ENCODE data around the gene GBF1.
"Not testable (repeated sequence)": the region's sequence is repeated elsewhere in the genome, so short reads cannot be mapped to it uniquely, and the experiment has no call there.

GBF1 gene

DNA sequence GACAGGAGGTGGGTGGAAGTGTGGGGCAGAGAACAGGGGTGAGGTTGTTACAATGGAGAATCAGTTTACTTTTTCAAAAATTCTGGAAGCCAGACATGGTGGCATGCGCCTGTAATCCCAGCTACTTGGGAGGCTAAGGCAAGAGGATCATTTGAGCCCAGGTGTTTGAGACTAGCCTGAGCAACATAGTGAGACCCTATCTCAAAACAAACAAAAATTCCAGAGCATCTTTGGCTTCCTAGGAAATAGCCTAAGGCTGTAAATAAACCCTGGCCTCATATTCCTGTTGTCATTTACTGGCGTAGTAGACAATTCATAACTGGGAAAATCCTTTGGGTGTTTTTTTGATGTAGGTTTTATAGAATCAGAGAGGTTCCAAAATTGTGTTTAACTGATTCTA is 44.0 kb downstream of the GBF1 start:
- peaks cover 14% of the 10 kb centered on the region for H3K36me3 Mint-ChIP-seq (ENCODE audit: low read depth)
- H3K27ac Mint-ChIP-seq, result no peak overlapping the region

DNA sequence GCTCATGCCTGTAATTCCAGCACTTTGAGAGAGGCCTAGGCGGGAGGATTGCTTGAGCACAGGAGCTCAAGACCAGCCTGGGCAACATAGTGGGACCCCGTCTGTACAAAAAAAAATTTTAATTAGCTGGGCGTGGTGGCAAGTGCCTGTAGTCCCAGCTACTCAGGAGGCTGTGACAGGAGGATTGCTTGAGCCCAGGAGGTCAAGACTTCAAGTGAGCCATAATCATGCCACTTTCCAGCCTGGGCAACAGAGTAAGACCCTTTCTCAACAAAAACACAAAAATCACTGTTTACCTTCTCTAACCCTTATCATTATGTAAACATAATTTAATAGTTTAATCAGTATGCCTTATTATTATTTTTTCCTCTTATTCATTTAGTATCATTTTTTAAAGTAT is 44.5 kb downstream of the GBF1 start:
- Mint-ChIP-seq H3K36me3 (ENCODE audit: low read depth) (peaks cover 14% of the 10 kb centered on the region), H3K27ac (no peak overlapping the region), H3K9me3 (no peaks in the 10 kb centered on the region), H3K4me1 (peaks cover 40% of the 10 kb centered on the region), H3K27me3 (no peaks in the 10 kb centered on the region), H3K4me3 (no peak overlapping the region)
- DNase-seq (no peak), ATAC-seq (no peak)

More for the DNA sequence above, 44.0 kb downstream of the GBF1 start:
- Mint-ChIP-seq H3K4me1 (peaks cover 44% of the 10 kb centered on the region), H3K9me3 (no peaks in the 10 kb centered on the region), H3K4me3 (no peak overlapping the region), H3K27me3 (no peaks in the 10 kb centered on the region)
- DNase-seq (no peak), ATAC-seq (no peak)

DNA sequence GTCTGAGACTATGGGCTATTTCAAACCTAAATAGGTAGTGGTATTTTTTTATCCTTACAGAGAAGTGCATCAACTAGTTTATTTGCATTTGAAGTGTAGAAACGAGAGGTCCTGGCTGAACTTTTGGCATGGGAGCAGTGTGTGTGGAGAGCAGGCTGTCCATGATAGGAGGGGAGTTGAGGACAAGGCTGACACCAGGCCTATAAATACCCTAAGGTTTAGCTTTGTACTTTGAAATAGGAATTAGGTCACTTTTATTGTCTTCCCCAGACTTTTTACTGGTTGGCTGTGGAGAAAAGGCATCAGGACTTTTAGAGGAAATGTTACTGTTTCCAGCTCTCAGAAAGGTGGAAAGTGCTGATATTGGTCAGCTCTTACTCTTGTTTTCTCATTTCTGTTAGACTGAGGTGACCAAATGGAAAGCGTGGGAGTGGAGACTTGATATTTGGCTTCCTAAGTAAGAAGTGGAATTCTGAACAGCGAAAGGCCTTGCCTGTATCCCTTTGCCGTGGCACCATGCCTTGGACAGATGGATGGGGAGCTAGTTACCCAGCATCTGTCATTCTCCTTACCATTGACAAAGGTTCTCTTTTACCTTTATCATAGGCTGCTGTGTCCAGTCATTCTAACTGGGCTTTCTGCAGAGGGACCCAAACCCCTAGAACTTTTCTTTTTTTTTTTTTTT is 46.0 kb downstream of the GBF1 start:
- ATAC-seq (no peak), DNase-seq (no peak)
- no peaks in the 10 kb centered on the region for H3K9me3 Mint-ChIP-seq
- no peak overlapping the region for H3K27ac Mint-ChIP-seq
- peaks cover 13% of the 10 kb centered on the region for H3K36me3 Mint-ChIP-seq (ENCODE audit: low read depth)
- no peak overlapping the region for H3K4me3 Mint-ChIP-seq
- peaks cover 24% of the 10 kb centered on the region for H3K4me1 Mint-ChIP-seq
- H3K27me3 Mint-ChIP-seq, result no peaks in the 10 kb centered on the region

DNA sequence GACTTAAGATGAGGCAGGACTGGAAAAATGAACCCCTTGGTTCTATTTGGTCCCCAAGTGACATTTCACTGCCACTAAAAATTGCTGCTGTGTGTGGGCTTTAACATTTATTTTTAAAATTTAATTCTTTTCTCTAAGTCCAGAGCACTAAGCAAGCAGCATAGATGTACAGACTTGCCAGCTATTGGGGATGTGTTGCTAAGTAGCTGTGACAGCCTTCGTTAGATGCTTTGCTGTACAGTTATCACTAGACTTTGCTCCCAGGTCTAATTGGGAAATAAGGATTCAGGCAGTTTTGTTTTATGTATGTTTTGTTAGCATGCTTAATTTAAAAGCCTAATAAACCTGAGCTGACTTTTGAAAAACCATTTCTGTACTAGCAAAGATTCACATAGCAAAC is 51.8 kb downstream of the GBF1 start:
- Mint-ChIP-seq H3K27ac (no peak overlapping the region), H3K27me3 (no peaks in the 10 kb centered on the region), H3K4me1 (peaks cover 21% of the 10 kb centered on the region), H3K9me3 (no peaks in the 10 kb centered on the region), H3K36me3 (ENCODE audit: low read depth) (peaks cover 9% of the 10 kb centered on the region), H3K4me3 (no peak overlapping the region)
- no peak for ATAC-seq
- no peak for DNase-seq

DNA sequence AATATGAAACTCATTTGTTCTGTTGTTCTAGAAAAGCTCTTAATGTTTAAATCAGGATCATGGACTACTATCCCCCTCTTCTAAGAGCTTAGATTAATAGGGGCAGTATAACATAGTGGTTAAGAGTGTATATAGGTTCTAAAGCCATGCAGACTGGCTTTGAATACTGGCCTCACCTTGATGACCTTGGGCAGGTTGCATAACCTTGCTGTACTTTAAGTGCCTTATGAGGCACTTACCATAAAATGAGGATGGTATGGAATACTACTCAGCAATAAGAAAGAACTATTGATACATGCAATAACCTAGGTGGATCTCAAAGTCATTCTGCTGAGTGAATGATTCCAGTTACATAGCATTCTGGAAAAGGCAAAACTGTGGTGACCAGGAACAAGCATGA is 53.6 kb downstream of the GBF1 start:
- Mint-ChIP-seq H3K4me1 (peaks cover 21% of the 10 kb centered on the region), H3K27ac (no peak overlapping the region), H3K9me3 (no peaks in the 10 kb centered on the region), H3K27me3 (no peaks in the 10 kb centered on the region), H3K4me3 (no peak overlapping the region), H3K36me3 (ENCODE audit: low read depth) (peaks cover 5% of the 10 kb centered on the region)
- ATAC-seq (no peak), DNase-seq (no peak)

DNA sequence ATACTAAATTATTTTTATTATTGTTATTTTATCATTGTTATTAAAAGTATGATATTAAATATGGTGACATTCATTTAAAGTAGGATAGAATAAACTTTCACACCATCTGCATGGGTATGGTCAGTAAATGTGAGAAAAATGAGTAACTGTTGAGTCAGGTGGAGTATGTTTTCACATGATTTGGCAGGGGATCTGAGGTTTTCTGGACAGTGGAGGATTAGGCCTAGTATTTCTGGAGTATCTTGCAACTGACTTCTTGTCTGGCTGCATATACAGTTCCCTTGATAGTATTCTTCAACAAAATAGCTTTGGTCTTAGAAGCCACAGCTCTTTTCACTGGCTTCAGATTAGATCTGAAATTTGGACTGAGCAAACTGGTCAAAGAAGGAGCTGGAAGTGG is 54.5 kb downstream of the GBF1 start:
- peak overlapping the region; percentile 81 for H3K27ac Mint-ChIP-seq
- peak overlapping the region; percentile 12 for H3K4me3 Mint-ChIP-seq
- peaks cover 5% of the 10 kb centered on the region for H3K36me3 Mint-ChIP-seq (ENCODE audit: low read depth)
- no peaks in the 10 kb centered on the region for H3K9me3 Mint-ChIP-seq
- H3K27me3 Mint-ChIP-seq, result no peaks in the 10 kb centered on the region
- peak; percentile 60 for ATAC-seq
- DNase-seq, result no peak
- H3K4me1 Mint-ChIP-seq, result peaks cover 21% of the 10 kb centered on the region

DNA sequence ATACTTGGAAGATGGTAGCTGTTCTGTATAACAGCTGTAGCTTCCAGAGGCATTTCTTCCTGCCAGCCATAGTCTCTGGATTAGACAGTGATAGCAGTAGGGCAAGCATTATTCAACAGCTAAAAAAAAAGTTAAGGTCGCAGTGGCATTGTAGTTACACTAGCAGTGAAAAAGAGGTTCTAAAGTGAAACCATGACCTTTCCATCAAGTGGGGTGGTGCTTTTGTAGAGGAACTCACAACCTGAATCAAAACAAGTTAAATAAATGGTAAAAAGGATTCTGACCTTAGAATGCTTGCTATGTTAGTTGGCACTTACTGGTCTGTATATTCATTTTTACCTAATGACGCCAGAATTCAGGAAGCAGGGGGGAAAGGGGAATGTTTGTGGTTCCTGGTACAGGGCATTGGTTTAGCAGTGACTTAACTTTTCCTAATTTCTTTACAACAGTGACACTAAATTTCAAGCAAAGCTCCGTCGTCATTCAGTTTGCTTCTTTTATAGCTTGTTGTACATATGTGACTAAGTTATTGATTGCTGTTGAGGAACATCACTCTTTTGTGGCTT is 55.0 kb downstream of the GBF1 start:
- Mint-ChIP-seq H3K4me3 (peak overlapping the region; percentile 12), H3K27me3 (no peaks in the 10 kb centered on the region), H3K9me3 (no peaks in the 10 kb centered on the region), H3K4me1 (peaks cover 21% of the 10 kb centered on the region), H3K36me3 (ENCODE audit: low read depth) (peaks cover 5% of the 10 kb centered on the region), H3K27ac (peak overlapping the region; percentile 81)
- DNase-seq (no peak), ATAC-seq (peak; percentile 82)

DNA sequence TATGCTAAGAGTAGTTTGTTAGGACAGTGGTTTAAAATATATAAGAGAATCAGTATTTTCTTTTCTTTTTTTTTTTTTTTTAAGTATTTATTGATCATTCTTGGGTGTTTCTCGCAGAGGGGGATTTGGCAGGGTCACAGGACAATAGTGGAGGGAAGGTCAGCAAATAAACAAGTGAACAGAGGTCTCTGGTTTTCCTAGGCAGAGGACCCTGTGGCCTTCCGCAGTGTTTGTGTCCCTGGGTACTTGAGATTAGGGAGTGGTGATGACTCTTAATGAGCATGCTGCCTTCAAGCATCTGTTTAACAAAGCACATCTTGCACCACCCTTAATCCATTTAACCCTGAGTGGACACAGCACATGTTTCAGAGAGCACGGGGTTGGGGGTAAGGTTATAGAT is 55.6 kb downstream of the GBF1 start:
- H3K9me3 Mint-ChIP-seq; ATAC-seq; DNase-seq; H3K27me3 Mint-ChIP-seq; H3K36me3 Mint-ChIP-seq (ENCODE audit: low read depth): not testable (repeated sequence)
- H3K27ac Mint-ChIP-seq, result peak overlapping the region; percentile 81
- H3K4me3 Mint-ChIP-seq, result peak overlapping the region; percentile 8
- H3K4me1 Mint-ChIP-seq, result peaks cover 21% of the 10 kb centered on the region

DNA sequence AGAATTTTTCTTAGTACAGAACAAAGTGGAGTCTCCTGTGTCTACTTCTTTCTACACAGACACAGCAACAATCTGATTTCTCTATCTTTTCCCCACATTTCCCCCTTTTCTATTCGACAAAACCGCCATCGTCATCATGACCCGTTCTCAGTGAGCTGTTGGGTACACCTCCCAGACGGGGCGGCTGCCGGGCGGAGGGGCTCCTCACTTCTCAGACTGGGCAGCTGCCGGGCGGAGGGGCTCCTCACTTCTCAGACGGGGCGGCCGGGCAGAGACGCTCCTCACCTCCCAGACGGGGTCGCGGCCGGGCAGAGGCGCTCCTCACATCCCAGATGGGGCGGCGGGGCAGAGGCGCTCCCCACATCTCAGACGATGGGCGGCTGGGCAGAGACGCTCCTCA is 56.0 kb downstream of the GBF1 start:
- ATAC-seq; H3K9me3 Mint-ChIP-seq; DNase-seq; H3K36me3 Mint-ChIP-seq (ENCODE audit: low read depth); H3K27ac Mint-ChIP-seq; H3K4me3 Mint-ChIP-seq; H3K27me3 Mint-ChIP-seq: not testable (repeated sequence)
- peaks cover 21% of the 10 kb centered on the region for H3K4me1 Mint-ChIP-seq

DNA sequence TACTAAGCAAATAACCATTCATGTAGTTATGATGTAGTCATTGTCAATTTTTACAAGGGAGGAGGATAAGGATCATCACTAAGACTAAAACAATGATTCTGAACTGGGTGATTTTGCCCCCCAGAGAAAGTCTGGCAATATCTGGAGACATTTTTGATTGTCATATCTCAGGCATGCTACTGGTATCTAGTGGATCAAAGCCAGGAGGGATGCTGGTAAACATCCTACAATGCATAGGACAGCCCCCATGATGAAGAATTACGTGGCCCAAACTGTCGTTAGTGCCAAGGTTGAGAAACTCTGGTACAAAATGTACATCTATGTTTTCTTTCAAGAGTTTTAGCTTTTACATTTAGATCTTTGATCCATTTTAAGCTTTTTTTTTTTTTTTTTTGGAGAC is 57.3 kb downstream of the GBF1 start:
- DNase-seq (no peak), ATAC-seq (no peak)
- Mint-ChIP-seq H3K27me3 (no peaks in the 10 kb centered on the region), H3K4me3 (no peak overlapping the region), H3K4me1 (peaks cover 17% of the 10 kb centered on the region), H3K36me3 (ENCODE audit: low read depth) (peaks cover 17% of the 10 kb centered on the region), H3K9me3 (no peaks in the 10 kb centered on the region), H3K27ac (no peak overlapping the region)

DNA sequence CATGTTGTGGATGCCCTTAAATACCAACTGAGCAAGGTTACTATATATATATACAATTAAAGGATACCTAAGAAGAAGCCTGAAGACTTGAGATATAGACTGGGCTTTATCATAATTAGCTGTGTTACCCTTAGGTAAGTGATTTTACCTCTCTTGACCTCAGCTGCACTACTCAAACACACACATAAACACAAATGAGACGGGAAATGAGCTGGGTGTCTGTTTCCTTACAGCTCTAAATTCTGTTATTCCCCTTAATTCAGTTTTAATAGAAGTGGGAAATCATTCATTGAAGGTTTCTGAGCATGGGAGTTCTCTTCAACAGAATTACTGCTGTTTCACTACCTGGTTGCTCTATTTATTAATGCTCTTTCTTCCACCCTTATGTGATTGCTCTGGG is 60.7 kb downstream of the GBF1 start:
- Mint-ChIP-seq H3K27ac (no peak overlapping the region), H3K36me3 (ENCODE audit: low read depth) (peaks cover 18% of the 10 kb centered on the region), H3K4me3 (no peak overlapping the region), H3K27me3 (no peaks in the 10 kb centered on the region), H3K9me3 (no peaks in the 10 kb centered on the region), H3K4me1 (peaks cover 16% of the 10 kb centered on the region)
- ATAC-seq (no peak), DNase-seq (no peak)

DNA sequence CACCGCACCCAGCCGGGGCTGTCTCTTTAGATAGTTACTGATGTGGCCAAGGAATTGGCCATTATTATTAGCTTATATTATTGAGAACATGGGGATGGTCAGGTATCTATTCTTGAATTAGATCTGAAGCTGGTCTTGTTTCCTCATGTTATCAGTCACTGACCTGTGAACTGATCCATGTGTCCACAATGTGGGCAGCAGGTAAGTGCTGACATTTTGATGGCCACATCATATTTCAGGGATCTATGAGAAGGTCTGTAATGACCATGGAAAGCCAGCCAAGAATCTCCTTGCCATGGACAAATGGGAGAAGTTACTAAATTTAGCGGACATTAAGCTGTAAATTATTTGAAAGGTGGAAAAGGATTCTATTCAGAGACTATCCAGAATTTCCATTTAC is 61.4 kb downstream of the GBF1 start:
- ATAC-seq (no peak), DNase-seq (no peak)
- H3K4me1 Mint-ChIP-seq, result peaks cover 22% of the 10 kb centered on the region
- peaks cover 18% of the 10 kb centered on the region for H3K36me3 Mint-ChIP-seq (ENCODE audit: low read depth)
- H3K4me3 Mint-ChIP-seq, result no peak overlapping the region
- H3K27me3 Mint-ChIP-seq, result no peaks in the 10 kb centered on the region
- no peaks in the 10 kb centered on the region for H3K9me3 Mint-ChIP-seq
- H3K27ac Mint-ChIP-seq, result no peak overlapping the region

DNA sequence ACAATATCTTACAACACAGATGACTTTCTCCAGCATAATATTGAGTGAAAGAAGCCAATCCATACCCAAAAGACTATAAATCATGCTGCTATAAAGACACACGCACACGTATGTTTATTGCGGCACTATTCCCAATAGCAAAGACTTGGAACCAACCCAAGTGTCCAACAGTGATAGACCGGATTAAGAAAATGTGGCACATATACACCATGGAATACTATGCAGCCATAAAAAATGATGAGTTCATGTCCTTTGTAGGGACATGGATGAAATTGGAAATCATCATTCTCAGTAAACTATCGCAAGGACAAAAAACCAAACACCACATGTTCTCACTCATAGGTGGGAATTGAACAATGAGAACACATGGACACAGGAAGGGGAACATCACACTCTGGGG is 63.0 kb downstream of the GBF1 start:
- not testable (repeated sequence) for H3K9me3 Mint-ChIP-seq, H3K4me3 Mint-ChIP-seq, H3K27ac Mint-ChIP-seq, DNase-seq, ATAC-seq, H3K27me3 Mint-ChIP-seq
- H3K36me3 Mint-ChIP-seq (ENCODE audit: low read depth), result peaks cover 18% of the 10 kb centered on the region
- peaks cover 37% of the 10 kb centered on the region for H3K4me1 Mint-ChIP-seq

DNA sequence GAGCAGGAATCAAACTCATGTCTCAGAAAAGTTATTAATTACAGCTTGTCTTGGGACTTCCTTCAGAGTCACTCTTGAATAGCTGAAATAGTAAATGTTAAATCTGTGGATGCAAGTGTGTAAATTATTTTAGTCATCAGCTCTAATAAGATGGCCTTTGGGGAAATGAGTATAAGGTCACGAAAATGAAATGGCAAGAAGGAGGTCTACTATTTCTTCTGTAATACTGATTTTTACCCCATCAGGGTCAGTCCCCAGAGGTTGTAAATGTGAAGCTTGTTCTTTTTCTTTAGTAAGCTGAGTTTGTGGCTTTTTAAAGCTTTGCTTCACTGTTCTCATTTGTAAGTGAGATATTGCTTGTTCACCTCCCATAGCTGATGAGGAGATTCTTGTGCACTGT is 63.9 kb downstream of the GBF1 start:
- Mint-ChIP-seq H3K27ac (no peak overlapping the region), H3K4me1 (peaks cover 42% of the 10 kb centered on the region), H3K27me3 (no peaks in the 10 kb centered on the region), H3K36me3 (ENCODE audit: low read depth) (peaks cover 18% of the 10 kb centered on the region), H3K4me3 (no peak overlapping the region), H3K9me3 (no peaks in the 10 kb centered on the region)
- ATAC-seq, result no peak
- no peak for DNase-seq

DNA sequence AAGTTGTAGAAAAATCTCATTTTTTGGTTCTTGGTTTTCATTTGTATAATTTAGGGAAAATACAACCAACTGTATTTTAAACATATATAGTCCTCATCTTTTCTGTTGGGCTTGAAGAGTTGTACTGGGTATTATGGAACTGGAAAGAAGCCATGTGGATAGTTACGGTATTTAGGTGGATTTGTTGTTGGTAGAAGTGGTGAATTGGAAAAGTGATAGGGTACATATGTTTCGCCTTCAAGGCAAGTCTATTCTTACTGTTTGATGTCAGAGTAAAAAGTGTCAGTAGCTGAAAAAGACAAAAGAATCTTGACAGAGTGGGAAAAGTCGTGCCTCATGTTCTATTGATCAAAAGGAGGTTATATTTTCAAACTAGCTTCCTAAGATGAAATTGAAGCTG is 64.6 kb downstream of the GBF1 start:
- Mint-ChIP-seq H3K27me3 (no peaks in the 10 kb centered on the region), H3K4me1 (peaks cover 48% of the 10 kb centered on the region), H3K9me3 (no peaks in the 10 kb centered on the region), H3K4me3 (no peak overlapping the region), H3K36me3 (ENCODE audit: low read depth) (peaks cover 22% of the 10 kb centered on the region), H3K27ac (no peak overlapping the region)
- no peak for DNase-seq
- no peak for ATAC-seq

All from activated naive CD8-positive, alpha-beta T cell treated with anti-CD3 and anti-CD28 coated beads, Interleukin-2, amount 50 U/mL, for 24 hours (primary cell).